Gastroesophageal sphincter (tissue), 3 donors: ENCODE results near the gene GAB4.

Experiments used
- CTCF ChIP-seq, 4 experiments: fragments of 200-600 bp in 2 of 4; fragments of 450-650 bp in 2 of 4; sonication (generic) in 1 of 4; IDR thresholded peaks; one replicate each; pipeline ENCODE4 v1.5.1; 2017 to 2019; ENCODE audit warnings: antibody characterized with exemption in 4 of 4, mild to moderate bottlenecking in 2 of 4, moderate library complexity in 2 of 4
- POLR2AphosphoS5 ChIP-seq: sonication (generic); formaldehyde crosslinking; IDR thresholded peaks from one replicate; pipeline ENCODE4 v1.6.1; 2017; ENCODE audit warnings: antibody characterized with exemption

GRCh38 chr22:16955678-16956210 is 52.3 kb downstream of the GAB4 start:
- TF ChIP-seq CTCF (IDR thresholded peaks at IDR 0.05) (no peak), POLR2AphosphoS5 (no peak)
